Omental fat pad (tissue), 4 donors: ENCODE data around the gene VSIR. TPM values are rescaled to one million over a fixed set of nuclear protein-coding genes. Genes with fewer than 3 reads are reported as not detected.

Experiments used
- ATAC-seq: fragments of 150-250 bp; one replicate; pipeline ENCODE4 v1.9.1; 2016; ENCODE audit warnings: mild to moderate bottlenecking, moderate library complexity; ENCODE audit not compliant: low FRiP score
- DNase-seq: peaks from one replicate; pipeline ENCODE4 v3.0.0-alpha.2; 2019; ENCODE audit warnings: low spot score
- CTCF ChIP-seq, 3 donors: fragments of 450-650 bp; IDR thresholded peaks; one replicate each; pipeline ENCODE4 v1.5.1; 2016 to 2017; ENCODE audit warnings: antibody characterized with exemption in 3 of 3, mild to moderate bottlenecking in 3 of 3, moderate library complexity in 2 of 3
- total RNA-seq, 4 donors: library from RNA; depleted of rRNA; stranded (reverse); fragments of >200 nt; gene quantifications; one replicate each; pipeline ENCODE4 v1.1.0, GENCODE V29; 2016

Gene VSIR
- total RNA-seq, 4 donors from 2014 or later, result 65.1 to 119 (median 86.3) TPM

GRCh38 chr10:71745664-71746250 lies 27.6 kb downstream of the VSIR start:
- no peak for ATAC-seq
- TF ChIP-seq CTCF (IDR thresholded peaks at IDR 0.05), result no peak
- DNase-seq, result no peak

- TF ChIP-seq CTCF (IDR thresholded peaks at IDR 0.05), result no peak
- DNase-seq (no peak), ATAC-seq (no peak)
Measured at GRCh38 chr10:71744897-71745663, 28.2 kb downstream of the VSIR start.

- no peak for TF ChIP-seq CTCF (IDR thresholded peaks at IDR 0.05)
- ATAC-seq, result no peak
- no peak for DNase-seq
Measured at GRCh38 chr10:71743866-71744265, 29.5 kb downstream of the VSIR start.

GRCh38 chr10:71743089-71743838 lies 30.1 kb downstream of the VSIR start:
- no peak for DNase-seq
- TF ChIP-seq CTCF (IDR thresholded peaks at IDR 0.05), result no peak
- no peak for ATAC-seq

GRCh38 chr10:71742301-71743088 lies 30.8 kb downstream of the VSIR start:
- ATAC-seq (no peak), DNase-seq (no peak)
- no peak for TF ChIP-seq CTCF (IDR thresholded peaks at IDR 0.05)

- DNase-seq, result no peak
- no peak for TF ChIP-seq CTCF (IDR thresholded peaks at IDR 0.05)
- ATAC-seq, result no peak
Measured at GRCh38 chr10:71741671-71742070, 31.6 kb downstream of the VSIR start.
